DND-41 (cell line): ENCODE data around the gene EGFLAM.
A peak's percentile ranks its signal among the peaks of the same experiment; 100 is the strongest.

Experiments used
- ATAC-seq: fragments of 200-7000 bp; cut with Tn5 transposase; 3 replicates; pipeline ENCODE4 v1.9.1; 2021; ENCODE audit warnings: low read depth; ENCODE audit not compliant: insufficient read depth
- DNase-seq: peaks from one replicate; pipeline ENCODE4 v3.0.0-alpha.2; 2020
- H2AFZ ChIP-seq: 2 replicates; pipeline ENCODE4 v1.6.0; 2012; ENCODE audit warnings: low read depth, low read length
- H3K27ac ChIP-seq: 2 replicates; pipeline ENCODE4 v1.5.1; 2012; ENCODE audit warnings: low read length, inconsistent platforms
- H3K27me3 ChIP-seq: fragments of 200-600 bp; sonication (generic); 2 replicates; pipeline ENCODE4 v1.6.0; 2012; ENCODE audit warnings: low read length, mild to moderate bottlenecking, inconsistent platforms; ENCODE audit not compliant: insufficient read depth, poor library complexity
- H3K36me3 ChIP-seq: 2 replicates; pipeline ENCODE4 v1.5.1; 2012; ENCODE audit warnings: low read length, inconsistent platforms; ENCODE audit not compliant: insufficient read depth
- H3K4me1 ChIP-seq: 2 replicates; pipeline ENCODE4 v1.5.1; 2012; ENCODE audit warnings: mild to moderate bottlenecking, low read length; ENCODE audit not compliant: insufficient read depth
- H3K4me2 ChIP-seq: 2 replicates; pipeline ENCODE4 v1.6.0; 2012; ENCODE audit warnings: mild to moderate bottlenecking, moderate library complexity, low read length, inconsistent platforms; ENCODE audit not compliant: insufficient read depth
- H3K4me3 ChIP-seq, 2 experiments: fragments of 200-600 bp in 1 of 2; shearing (Covaris generic) in 1 of 2; 2 replicates each; pipeline ENCODE4 v1.5.1; 2012 to 2016; ENCODE audit warnings: inconsistent platforms in 2 of 2, low read length in 2 of 2, mild to moderate bottlenecking in 2 of 2, low read depth in 1 of 2, moderate library complexity in 1 of 2
- H3K79me2 ChIP-seq: 2 replicates; pipeline ENCODE4 v1.6.0; 2012; ENCODE audit warnings: low read length, inconsistent platforms; ENCODE audit not compliant: insufficient read depth
- H3K9ac ChIP-seq: 2 replicates; pipeline ENCODE4 v1.6.0; 2012; ENCODE audit warnings: low read depth, mild to moderate bottlenecking, inconsistent platforms, low read length, moderate library complexity
- H3K9me3 ChIP-seq: 2 replicates; pipeline ENCODE4 v1.5.1; 2012; ENCODE audit warnings: low read length, moderate library complexity, mild to moderate bottlenecking, inconsistent platforms; ENCODE audit not compliant: insufficient read depth, severe bottlenecking
- H4K20me1 ChIP-seq: 2 replicates; pipeline ENCODE4 v1.6.0; 2012; ENCODE audit warnings: low read length; ENCODE audit not compliant: insufficient read depth
- CTCF ChIP-seq: IDR thresholded peaks from 2 replicates; pipeline ENCODE4 v1.5.1; 2012; ENCODE audit warnings: borderline replicate concordance, low read length, moderate library complexity, mild to moderate bottlenecking; ENCODE audit not compliant: poor library complexity, severe bottlenecking; ENCODE audit errors: extremely low read depth
- EZH2 ChIP-seq: IDR thresholded peaks from 3 replicates; pipeline ENCODE4 v1.6.1; 2012; ENCODE audit warnings: borderline replicate concordance, low read depth, mild to moderate bottlenecking, moderate library complexity, low read length, inconsistent platforms; ENCODE audit not compliant: severe bottlenecking

Gene EGFLAM

GRCh38 chr5:38417658-38418017, 159.3 kb downstream of the EGFLAM start:
- TF ChIP-seq EZH2: no peak
- TF ChIP-seq CTCF: no peak
- H3K9ac ChIP-seq: no peak overlapping the region
- no peaks in the 10 kb centered on the region for H3K9me3 ChIP-seq
- H2AFZ ChIP-seq: no peak overlapping the region
- H3K36me3 ChIP-seq: no peaks in the 10 kb centered on the region
- H3K27ac ChIP-seq: no peak overlapping the region
- H3K4me2 ChIP-seq: no peak overlapping the region
- DNase-seq: no peak
- no peaks in the 10 kb centered on the region for H4K20me1 ChIP-seq
- no peaks in the 10 kb centered on the region for H3K79me2 ChIP-seq
- peaks cover 13% of the 10 kb centered on the region for H3K27me3 ChIP-seq
- no peak overlapping the region for H3K4me3 ChIP-seq
- H3K4me1 ChIP-seq: no peaks in the 10 kb centered on the region
- no peak for ATAC-seq

GRCh38 chr5:38420246-38420645, 161.9 kb downstream of the EGFLAM start:
- Histone ChIP-seq H3K9me3 (no peaks in the 10 kb centered on the region), H3K27ac (no peak overlapping the region), H3K79me2 (no peaks in the 10 kb centered on the region), H2AFZ (no peak overlapping the region), H4K20me1 (no peaks in the 10 kb centered on the region), H3K36me3 (no peaks in the 10 kb centered on the region), H3K4me3 (no peak overlapping the region), H3K4me2 (no peak overlapping the region), H3K4me1 (no peaks in the 10 kb centered on the region), H3K9ac (no peak overlapping the region), H3K27me3 (peaks cover 24% of the 10 kb centered on the region)
- ATAC-seq: no peak
- no peak for DNase-seq
- TF ChIP-seq CTCF (no peak), EZH2 (no peak)

- TF ChIP-seq CTCF (peak; percentile 85), EZH2 (no peak)
- Histone ChIP-seq H3K36me3 (no peaks in the 10 kb centered on the region), H4K20me1 (no peaks in the 10 kb centered on the region), H3K27ac (no peak overlapping the region), H3K4me1 (no peaks in the 10 kb centered on the region), H3K4me3 (no peak overlapping the region), H3K9ac (no peak overlapping the region), H3K79me2 (no peaks in the 10 kb centered on the region), H3K27me3 (peaks cover 24% of the 10 kb centered on the region), H3K4me2 (no peak overlapping the region), H3K9me3 (no peaks in the 10 kb centered on the region), H2AFZ (no peak overlapping the region)
- ATAC-seq (peak; percentile 82), DNase-seq (peak; percentile 49)
Observed at GRCh38 chr5:38420691-38421390, 162.5 kb downstream of the EGFLAM start.

GRCh38 chr5:38422622-38423021, 164.3 kb downstream of the EGFLAM start:
- Histone ChIP-seq H3K9me3 (no peaks in the 10 kb centered on the region), H3K36me3 (no peaks in the 10 kb centered on the region), H2AFZ (no peak overlapping the region), H3K79me2 (no peaks in the 10 kb centered on the region), H3K9ac (no peak overlapping the region), H3K4me3 (no peak overlapping the region), H3K4me2 (no peak overlapping the region), H4K20me1 (no peaks in the 10 kb centered on the region), H3K27ac (no peak overlapping the region), H3K4me1 (no peaks in the 10 kb centered on the region), H3K27me3 (peaks cover 20% of the 10 kb centered on the region)
- TF ChIP-seq EZH2 (no peak), CTCF (no peak)
- ATAC-seq (no peak), DNase-seq (no peak)
